Peyer's patch (tissue), 4 donors: Measurements from ENCODE around the gene RARA. TPM values are rescaled to one million over a fixed set of nuclear protein-coding genes. Genes with fewer than 3 reads are reported as not detected.

ENCODE experiments used
- DNase-seq, 3 donors: peaks; one replicate each; pipeline ENCODE4 v3.0.0-alpha.2; 2017 to 2019
- H3K27ac ChIP-seq, 4 donors: fragments of 200-600 bp; sonication (generic); one replicate each; pipeline ENCODE4 v1.5.1; 2016 to 2019
- H3K27me3 ChIP-seq, 2 donors: fragments of 200-600 bp; sonication (generic); one replicate each; pipeline ENCODE4 v1.5.1; 2019
- H3K36me3 ChIP-seq, 3 donors: fragments of 200-600 bp; sonication (generic); one replicate each; pipeline ENCODE4 v1.5.1; 2016 to 2019
- H3K4me1 ChIP-seq, 4 donors: fragments of 200-600 bp; sonication (generic); one replicate each; pipeline ENCODE4 v1.5.1; 2016 to 2019
- H3K4me3 ChIP-seq, 4 donors: fragments of 200-600 bp; sonication (generic); 1 replicate in 3 of 4; 2 replicates in 1 of 4; pipeline ENCODE4 v1.5.1; 2016 to 2019; ENCODE audit warnings: mild to moderate bottlenecking in 1 of 4
- H3K9me3 ChIP-seq, 4 donors: fragments of 200-600 bp; sonication (generic); one replicate each; pipeline ENCODE4 v1.5.1; 2016 to 2019; ENCODE audit warnings: mild to moderate bottlenecking in 1 of 4
- POLR2A ChIP-seq, 2 donors: fragments of 450-650 bp; IDR thresholded peaks; one replicate each; pipeline ENCODE4 v1.5.1; 2017; ENCODE audit warnings: antibody characterized with exemption in 2 of 2, mild to moderate bottlenecking in 2 of 2, moderate library complexity in 2 of 2
- total RNA-seq, 4 donors: library from RNA; depleted of rRNA; stranded (reverse); fragments of >200 nt; gene quantifications; one replicate each; pipeline ENCODE4 v1.1.0, GENCODE V29; 2016
- TF ChIP-seq, protein P1 (sequence below), 6 experiments: fragments of 450-650 bp in 4 of 6; fragments of 200-600 bp in 2 of 6; sonication (generic) in 1 of 6; IDR thresholded peaks; one replicate each; pipeline ENCODE4 v1.5.1; 2017 to 2019; ENCODE audit warnings: antibody characterized with exemption in 6 of 6, mild to moderate bottlenecking in 3 of 6, moderate library complexity in 1 of 6

The RARA gene
- total RNA-seq, 4 donors from 2014 or later: 46.2 to 93.3 (median 72.1) TPM

DNA sequence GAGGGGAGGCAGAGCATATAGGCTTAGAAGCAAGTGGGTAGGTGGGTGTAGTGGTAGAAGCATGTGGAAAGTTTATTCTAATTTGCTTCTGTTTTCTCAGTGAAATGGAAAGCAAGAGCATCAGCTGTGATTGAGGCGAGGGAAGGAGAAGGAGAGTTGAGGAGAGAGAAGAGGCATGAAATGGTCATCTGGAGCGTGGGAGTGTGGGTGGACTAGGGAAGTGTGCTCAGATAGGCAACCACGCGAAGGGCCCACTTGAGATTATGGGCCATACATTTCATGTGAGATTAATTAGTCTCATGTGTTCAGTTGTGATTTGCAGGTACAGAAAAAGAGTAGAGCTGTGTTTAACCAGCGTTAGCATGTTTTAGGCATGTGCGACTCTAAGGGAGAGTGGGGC is 42.1 kb upstream of the RARA start:
- TF ChIP-seq, protein P1, sequence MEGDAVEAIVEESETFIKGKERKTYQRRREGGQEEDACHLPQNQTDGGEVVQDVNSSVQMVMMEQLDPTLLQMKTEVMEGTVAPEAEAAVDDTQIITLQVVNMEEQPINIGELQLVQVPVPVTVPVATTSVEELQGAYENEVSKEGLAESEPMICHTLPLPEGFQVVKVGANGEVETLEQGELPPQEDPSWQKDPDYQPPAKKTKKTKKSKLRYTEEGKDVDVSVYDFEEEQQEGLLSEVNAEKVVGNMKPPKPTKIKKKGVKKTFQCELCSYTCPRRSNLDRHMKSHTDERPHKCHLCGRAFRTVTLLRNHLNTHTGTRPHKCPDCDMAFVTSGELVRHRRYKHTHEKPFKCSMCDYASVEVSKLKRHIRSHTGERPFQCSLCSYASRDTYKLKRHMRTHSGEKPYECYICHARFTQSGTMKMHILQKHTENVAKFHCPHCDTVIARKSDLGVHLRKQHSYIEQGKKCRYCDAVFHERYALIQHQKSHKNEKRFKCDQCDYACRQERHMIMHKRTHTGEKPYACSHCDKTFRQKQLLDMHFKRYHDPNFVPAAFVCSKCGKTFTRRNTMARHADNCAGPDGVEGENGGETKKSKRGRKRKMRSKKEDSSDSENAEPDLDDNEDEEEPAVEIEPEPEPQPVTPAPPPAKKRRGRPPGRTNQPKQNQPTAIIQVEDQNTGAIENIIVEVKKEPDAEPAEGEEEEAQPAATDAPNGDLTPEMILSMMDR (IDR thresholded peaks at IDR 0.05): no peak
- no peak for TF ChIP-seq POLR2A (IDR thresholded peaks at IDR 0.05)
- H3K27me3 ChIP-seq: no peaks in the 10 kb centered on the region
- DNase-seq: peak in 1 of 3 donors; percentile 6
- H3K36me3 ChIP-seq: peaks cover 0 to 91% (median 0%) of the 10 kb centered on the region in 3 donors
- no peaks in the 10 kb centered on the region for H3K4me1 ChIP-seq
- no peaks in the 10 kb centered on the region for H3K9me3 ChIP-seq
- no peak overlapping the region for H3K4me3 ChIP-seq
- H3K27ac ChIP-seq: no peak overlapping the region

DNA sequence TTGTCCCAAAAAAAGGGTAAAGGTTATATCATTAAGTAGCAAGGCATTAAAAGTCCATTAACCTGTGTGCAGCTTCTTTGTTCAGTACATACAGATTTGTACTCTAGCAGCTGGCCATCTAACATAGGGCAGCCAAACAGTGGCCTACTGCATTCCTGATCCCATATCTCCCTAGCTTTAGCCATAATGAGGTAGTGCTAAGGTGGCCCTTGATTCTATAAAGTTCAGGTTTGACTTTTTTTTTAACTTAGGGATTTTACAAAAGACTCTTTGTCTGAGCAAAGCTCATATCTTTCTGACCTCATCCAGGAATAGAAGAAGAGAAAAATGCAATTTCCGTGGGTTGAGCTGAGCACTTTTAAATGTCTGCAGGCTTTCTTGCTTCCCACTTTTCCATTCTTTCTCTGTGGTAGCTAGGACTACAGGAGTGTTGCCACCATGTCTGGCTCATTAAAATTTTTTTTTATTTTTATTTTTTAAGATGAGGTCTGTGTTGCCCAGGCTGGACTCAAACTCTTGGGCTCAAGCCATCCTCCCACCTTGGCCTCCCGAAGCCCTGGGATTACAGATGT is 40.8 kb upstream of the RARA start:
- H3K9me3 ChIP-seq: no peaks in the 10 kb centered on the region
- no peaks in the 10 kb centered on the region for H3K4me1 ChIP-seq
- no peak for DNase-seq
- H3K27me3 ChIP-seq: no peaks in the 10 kb centered on the region
- no peak for TF ChIP-seq POLR2A (IDR thresholded peaks at IDR 0.05)
- TF ChIP-seq, protein P1 (IDR thresholded peaks at IDR 0.05): no peak
- H3K4me3 ChIP-seq: no peak overlapping the region
- H3K27ac ChIP-seq: no peak overlapping the region
- H3K36me3 ChIP-seq: peaks cover 0 to 90% (median 0%) of the 10 kb centered on the region in 3 donors

DNA sequence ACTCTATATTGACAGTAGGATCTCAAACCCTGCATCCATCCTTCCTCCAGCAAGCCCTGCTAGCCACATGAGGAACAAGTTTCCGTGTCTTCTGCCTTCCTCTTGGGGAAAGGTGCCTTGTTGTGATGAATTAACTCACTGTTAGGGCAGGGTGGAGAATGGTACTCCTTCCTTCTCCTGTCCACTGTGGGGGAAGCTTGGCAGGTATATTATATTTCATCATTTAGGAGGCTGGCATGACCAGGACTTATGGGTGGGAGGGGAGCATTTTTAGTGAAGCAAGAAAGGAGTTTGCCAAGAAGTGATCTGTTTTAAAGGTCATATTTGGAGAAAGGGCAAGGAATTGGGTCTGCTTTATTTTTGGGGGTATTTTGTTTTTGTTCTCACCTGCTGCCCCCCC is 30.6 kb upstream of the RARA start:
- H3K4me1 ChIP-seq: peaks cover 0 to 3% (median 0%) of the 10 kb centered on the region in 4 donors
- H3K4me3 ChIP-seq: no peak overlapping the region
- no peak overlapping the region for H3K27ac ChIP-seq
- peaks cover 0 to 81% (median 0%) of the 10 kb centered on the region in 3 donors for H3K36me3 ChIP-seq
- TF ChIP-seq POLR2A (IDR thresholded peaks at IDR 0.05): no peak
- TF ChIP-seq, protein P1 (IDR thresholded peaks at IDR 0.05): no peak
- DNase-seq: no peak
- no peaks in the 10 kb centered on the region for H3K27me3 ChIP-seq
- no peaks in the 10 kb centered on the region for H3K9me3 ChIP-seq

DNA sequence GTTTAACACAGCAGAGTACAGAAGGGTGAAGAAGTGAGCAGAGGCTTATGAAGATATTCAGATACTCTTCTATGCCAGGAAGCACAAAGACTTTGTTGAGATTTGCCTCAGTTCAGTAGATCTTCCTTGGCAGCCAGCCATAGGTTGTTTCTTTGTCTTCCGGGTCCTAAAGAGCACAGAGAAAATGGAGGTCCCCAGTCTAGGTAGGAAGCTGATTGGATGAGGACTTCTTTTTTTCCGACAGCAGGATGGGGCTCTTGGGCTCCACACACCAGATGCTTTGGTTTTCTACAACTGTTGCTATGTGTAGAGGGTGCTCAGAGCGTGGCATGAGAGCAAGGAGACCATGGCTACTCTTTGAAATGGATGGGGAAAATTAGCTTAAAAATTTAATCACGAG is 29.6 kb upstream of the RARA start:
- DNase-seq: no peak

DNA sequence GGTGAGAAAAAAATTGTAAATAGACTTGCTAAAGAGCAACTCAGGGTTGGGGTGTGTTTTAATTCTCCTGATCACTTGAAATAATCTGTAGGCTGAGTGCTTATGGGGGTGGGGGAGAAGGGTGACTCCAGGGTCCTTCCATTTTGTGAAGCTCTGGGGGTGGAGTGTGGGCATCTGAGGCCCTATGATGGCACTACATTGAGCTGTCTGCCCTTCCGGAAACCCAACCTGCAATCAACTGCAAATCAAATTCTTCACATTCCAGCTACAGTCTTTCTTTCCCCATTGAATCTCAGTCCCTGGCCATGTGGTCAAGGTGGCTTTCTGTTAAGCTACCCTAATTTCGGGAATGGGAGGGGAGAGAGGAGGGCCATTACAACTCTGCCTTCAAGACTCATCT is 27.3 kb upstream of the RARA start:
- TF ChIP-seq, protein P1 (IDR thresholded peaks at IDR 0.05): no peak
- no peak for TF ChIP-seq POLR2A (IDR thresholded peaks at IDR 0.05)
- peaks cover 0 to 18% (median 0%) of the 10 kb centered on the region in 4 donors for H3K4me1 ChIP-seq
- H3K9me3 ChIP-seq: no peaks in the 10 kb centered on the region
- no peak overlapping the region for H3K4me3 ChIP-seq
- no peak overlapping the region for H3K27ac ChIP-seq
- H3K36me3 ChIP-seq: peaks cover 0 to 51% (median 0%) of the 10 kb centered on the region in 3 donors
- H3K27me3 ChIP-seq: no peaks in the 10 kb centered on the region
- peak in 1 of 3 donors; percentile 32 for DNase-seq

More for the DNA sequence above, 29.6 kb upstream of the RARA start:
- TF ChIP-seq, protein P1 (IDR thresholded peaks at IDR 0.05): no peak
- TF ChIP-seq POLR2A (IDR thresholded peaks at IDR 0.05): no peak
- Histone ChIP-seq H3K4me1 (peaks cover 0 to 10% (median 0%) of the 10 kb centered on the region in 4 donors), H3K27me3 (no peaks in the 10 kb centered on the region), H3K36me3 (peaks cover 0 to 72% (median 0%) of the 10 kb centered on the region in 3 donors), H3K27ac (no peak overlapping the region), H3K4me3 (no peak overlapping the region), H3K9me3 (no peaks in the 10 kb centered on the region)
